ENCODE data around the gene FAM107A. TPM values are rescaled to one million over a fixed set of nuclear protein-coding genes. Genes with fewer than 3 reads are reported as not detected.
A peak's percentile ranks its signal among the peaks of the same experiment; 100 is the strongest.

FAM107A gene
- total and polyA plus RNA-seq, 2 experiments from 2014 or later: 1.0 to 1.1 TPM

DNA sequence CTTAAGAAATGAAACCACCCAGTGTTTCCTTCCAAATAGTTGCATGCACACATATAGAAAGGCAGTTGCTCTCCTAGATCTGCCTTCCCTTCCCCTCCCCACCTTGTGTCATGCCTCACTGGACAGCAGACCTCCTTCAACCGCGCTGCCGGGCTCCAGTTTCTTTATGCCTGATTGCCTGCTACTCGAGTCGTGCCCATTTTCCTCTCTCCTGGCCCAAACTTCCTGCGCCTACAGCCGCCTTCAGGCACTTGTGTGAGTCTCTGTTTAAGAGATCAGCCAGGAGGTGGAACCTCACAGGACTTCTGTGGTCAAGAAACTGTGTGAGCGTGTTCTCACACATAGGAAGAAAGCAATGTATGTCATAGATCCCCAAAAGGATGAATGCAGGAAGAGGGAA lies 8.8 kb upstream of the FAM107A start:
- DNase-seq (ENCODE audit: low spot score): no peak
- Histone ChIP-seq H3K4me2 (peak overlapping the region; percentile 82), H3K27ac (ENCODE audit: low read depth) (no peak overlapping the region), H3K4me3 (peak overlapping the region; percentile 63), H3K9me2 (ENCODE audit: insufficient read depth) (no peaks in the 10 kb centered on the region), H3K36me3 (ENCODE audit: insufficient read depth) (no peaks in the 10 kb centered on the region), H3F3A (replicated peaks; ENCODE audit: low read depth) (0 out of 2 replicates have a peak, but pooled peaks cover 7% of the 10 kb centered on the region), H2AFZ (peak overlapping the region; percentile 92; the same call in 1 of the 2 replicates), H3K79me2 (replicated peaks; ENCODE audit: insufficient read depth) (no peaks in the 10 kb centered on the region), H4K20me1 (replicated peaks; ENCODE audit: insufficient read depth) (no peaks in the 10 kb centered on the region), H3K4me1 (ENCODE audit: insufficient read depth) (peaks cover 35% of the 10 kb centered on the region), H3K27me3 (ENCODE audit: insufficient read depth) (peaks cover 39% of the 10 kb centered on the region)
- peaks cover 46% of the 10 kb centered on the region for H3K27me3 Mint-ChIP-seq (ENCODE audit: insufficient read depth, low read depth, poor library complexity)
- peak; percentile 2; the same call in 2 of the 3 replicates for ATAC-seq
- H3K36me3 Mint-ChIP-seq (ENCODE audit: low read depth): peaks cover 6% of the 10 kb centered on the region; the same call in 2 of the 3 replicates
- no peak for TF ChIP-seq STAT1 (IDR thresholded peaks at IDR 0.05; ENCODE audit: unreplicated experiment)
- TF ChIP-seq EZH2 (IDR thresholded peaks at IDR 0.05; ENCODE audit: low read depth, unreplicated experiment): no peak
- no peak for TF ChIP-seq NANOG (IDR thresholded peaks at IDR 0.05; ENCODE audit: borderline replicate concordance)
- no peak for TF ChIP-seq ZNF331 (CRISPR knock-in tag; IDR thresholded peaks at IDR 0.05; ENCODE audit: low read depth)
- TF ChIP-seq ETS1 (IDR thresholded peaks at IDR 0.05): no peak
- TF ChIP-seq JUNB (IDR thresholded peaks at IDR 0.05; ENCODE audit: unreplicated experiment): no peak
- TF ChIP-seq ZNF114 (CRISPR knock-in tag; IDR thresholded peaks at IDR 0.05): no peak
- TF ChIP-seq POLR2AphosphoS5 (IDR thresholded peaks at IDR 0.05; ENCODE audit: low read depth): no peak
- TF ChIP-seq CTCF (conservative IDR thresholded peaks at IDR 0.05; ENCODE audit: low read depth in 2 of 2): no peak
- no peak for TF ChIP-seq CREB1 (CRISPR knock-in tag; IDR thresholded peaks at IDR 0.05; ENCODE audit: low read depth)
- TF ChIP-seq ZNF462 (CRISPR knock-in tag; IDR thresholded peaks at IDR 0.05): no peak
- no peak for TF ChIP-seq EZH2phosphoT487 (IDR thresholded peaks at IDR 0.05; ENCODE audit: unreplicated experiment)
- TF ChIP-seq, protein P1, sequence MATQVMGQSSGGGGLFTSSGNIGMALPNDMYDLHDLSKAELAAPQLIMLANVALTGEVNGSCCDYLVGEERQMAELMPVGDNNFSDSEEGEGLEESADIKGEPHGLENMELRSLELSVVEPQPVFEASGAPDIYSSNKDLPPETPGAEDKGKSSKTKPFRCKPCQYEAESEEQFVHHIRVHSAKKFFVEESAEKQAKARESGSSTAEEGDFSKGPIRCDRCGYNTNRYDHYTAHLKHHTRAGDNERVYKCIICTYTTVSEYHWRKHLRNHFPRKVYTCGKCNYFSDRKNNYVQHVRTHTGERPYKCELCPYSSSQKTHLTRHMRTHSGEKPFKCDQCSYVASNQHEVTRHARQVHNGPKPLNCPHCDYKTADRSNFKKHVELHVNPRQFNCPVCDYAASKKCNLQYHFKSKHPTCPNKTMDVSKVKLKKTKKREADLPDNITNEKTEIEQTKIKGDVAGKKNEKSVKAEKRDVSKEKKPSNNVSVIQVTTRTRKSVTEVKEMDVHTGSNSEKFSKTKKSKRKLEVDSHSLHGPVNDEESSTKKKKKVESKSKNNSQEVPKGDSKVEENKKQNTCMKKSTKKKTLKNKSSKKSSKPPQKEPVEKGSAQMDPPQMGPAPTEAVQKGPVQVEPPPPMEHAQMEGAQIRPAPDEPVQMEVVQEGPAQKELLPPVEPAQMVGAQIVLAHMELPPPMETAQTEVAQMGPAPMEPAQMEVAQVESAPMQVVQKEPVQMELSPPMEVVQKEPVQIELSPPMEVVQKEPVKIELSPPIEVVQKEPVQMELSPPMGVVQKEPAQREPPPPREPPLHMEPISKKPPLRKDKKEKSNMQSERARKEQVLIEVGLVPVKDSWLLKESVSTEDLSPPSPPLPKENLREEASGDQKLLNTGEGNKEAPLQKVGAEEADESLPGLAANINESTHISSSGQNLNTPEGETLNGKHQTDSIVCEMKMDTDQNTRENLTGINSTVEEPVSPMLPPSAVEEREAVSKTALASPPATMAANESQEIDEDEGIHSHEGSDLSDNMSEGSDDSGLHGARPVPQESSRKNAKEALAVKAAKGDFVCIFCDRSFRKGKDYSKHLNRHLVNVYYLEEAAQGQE (IDR thresholded peaks at IDR 0.05; ENCODE audit: unreplicated experiment): no peak
- H3K4me3 Mint-ChIP-seq: peak overlapping the region; percentile 63
- peaks cover 7% of the 10 kb centered on the region for H3K9me3 Mint-ChIP-seq
- H3K27ac Mint-ChIP-seq: no peak overlapping the region
- H3K4me1 Mint-ChIP-seq: peaks cover 34% of the 10 kb centered on the region
